ENCODE results near the gene ASPM. TPM values are rescaled to one million over a fixed set of nuclear protein-coding genes. Genes with fewer than 3 reads are reported as not detected.

ASPM gene
- total and polyA plus RNA-seq, 4 donors, result 0.17 to 45.3 (median 0.84) TPM

- no peak overlapping the region for H3K27ac ChIP-seq (ENCODE audit: low read depth in 1 of 2, low read length in 2 of 2)
- H3K9ac ChIP-seq (ENCODE audit: low read depth in 1 of 2, low read length in 2 of 2), result no peak overlapping the region
- 86% methylated on average over 7 of the region's 7 CpGs for WGBS
- DNase-seq (ENCODE audit: low spot score), result no peak
- peaks cover 1 to 8% (median 6%) of the 10 kb centered on the region in 4 donors for H3K36me3 ChIP-seq (ENCODE audit: control insufficient read depth in 4 of 4, insufficient read depth in 3 of 4, low read depth in 1 of 4, low read length in 3 of 4)
- no peaks in the 10 kb centered on the region for H3K4me1 ChIP-seq (ENCODE audit: control insufficient read depth in 4 of 4, insufficient read depth in 4 of 4, low read length in 3 of 4)
- no peaks in the 10 kb centered on the region for H3K27me3 ChIP-seq (ENCODE audit: control insufficient read depth in 4 of 4, insufficient read depth in 4 of 4, low read length in 3 of 4)
- H3K9me3 ChIP-seq (ENCODE audit: control insufficient read depth in 4 of 4, low read length in 3 of 4), result no peaks in the 10 kb centered on the region
- TF ChIP-seq HNF4A (conservative IDR thresholded peaks at IDR 0.05) (no peak), RXRA (IDR thresholded peaks at IDR 0.05) (no peak), TAF1 (conservative IDR thresholded peaks at IDR 0.05) (no peak), SP1 (IDR thresholded peaks at IDR 0.05) (no peak), JUND (IDR thresholded peaks at IDR 0.05) (no peak), NR2F2 (IDR thresholded peaks at IDR 0.05) (no peak), ATF3 (IDR thresholded peaks at IDR 0.05) (no peak), CTCF (IDR thresholded peaks at IDR 0.05; ENCODE audit: low read depth, low read length, missing input control) (no peak), FOXA2 (IDR thresholded peaks at IDR 0.05) (no peak), FOXA1 (IDR thresholded peaks at IDR 0.05) (no peak), EGR1 (IDR thresholded peaks at IDR 0.05; ENCODE audit: low read depth in 2 of 2) (no peak), ZBTB33 (IDR thresholded peaks at IDR 0.05) (no peak), GABPA (IDR thresholded peaks at IDR 0.05 in 1 of 2, conservative IDR thresholded peaks at IDR 0.05 in 1 of 2) (no peak), RAD21 (IDR thresholded peaks at IDR 0.05) (no peak), HNF4G (IDR thresholded peaks at IDR 0.05) (no peak), REST (IDR thresholded peaks at IDR 0.05) (no peak)
- H3K4me3 ChIP-seq (ENCODE audit: low read depth in 1 of 3, low read length in 3 of 3), result no peak overlapping the region
These were observed 104.7 kb downstream of the ASPM start for GRCh38 chr1:197041486-197042353.
